GM12892 (cell line): ENCODE data around the gene TMED3.

ENCODE experiments used
- POLR2A ChIP-seq: IDR thresholded peaks from 2 replicates; pipeline ENCODE4 v1.6.1; 2011; ENCODE audit warnings: low read depth, low read length, control low read depth
- POLR2AphosphoS5 ChIP-seq: IDR thresholded peaks from 2 replicates; pipeline ENCODE4 v1.6.1; 2011; ENCODE audit warnings: low read depth, low read length, control low read depth
- TAF1 ChIP-seq: IDR thresholded peaks from 2 replicates; pipeline ENCODE4 v1.6.1; 2011; ENCODE audit warnings: low read depth, mild to moderate bottlenecking, control low read depth, low read length, borderline replicate concordance

DNA sequence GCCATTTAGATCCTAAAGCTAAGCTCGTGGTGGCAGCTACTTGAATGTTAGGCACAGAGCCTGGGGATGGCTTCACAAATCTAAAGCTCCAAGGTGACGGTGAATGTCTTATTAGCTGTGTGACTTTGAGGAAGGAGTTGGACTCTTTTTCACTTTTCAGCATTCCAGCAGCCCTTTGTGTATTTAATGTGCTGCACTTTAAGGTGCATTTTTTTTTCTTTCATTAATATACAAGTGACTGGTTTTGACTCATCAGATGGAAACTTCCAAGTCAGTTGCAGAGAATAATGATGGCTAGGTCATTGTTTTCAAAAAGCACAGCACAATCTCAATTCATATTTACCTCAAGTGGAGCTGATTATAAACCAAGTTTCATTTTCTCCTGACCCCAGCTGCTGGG, 55.8 kb downstream of the TMED3 start:
- TF ChIP-seq POLR2A (no peak), POLR2AphosphoS5 (no peak), TAF1 (no peak)
